Superior temporal gyrus (tissue), 1 donor: Measurements from ENCODE around the gene FIGNL1.

Experiments used
- DNase-seq: peaks from one replicate; pipeline ENCODE4 v3.0.0-alpha.2; 2016; ENCODE audit errors: extremely low spot score

Gene FIGNL1

DNA sequence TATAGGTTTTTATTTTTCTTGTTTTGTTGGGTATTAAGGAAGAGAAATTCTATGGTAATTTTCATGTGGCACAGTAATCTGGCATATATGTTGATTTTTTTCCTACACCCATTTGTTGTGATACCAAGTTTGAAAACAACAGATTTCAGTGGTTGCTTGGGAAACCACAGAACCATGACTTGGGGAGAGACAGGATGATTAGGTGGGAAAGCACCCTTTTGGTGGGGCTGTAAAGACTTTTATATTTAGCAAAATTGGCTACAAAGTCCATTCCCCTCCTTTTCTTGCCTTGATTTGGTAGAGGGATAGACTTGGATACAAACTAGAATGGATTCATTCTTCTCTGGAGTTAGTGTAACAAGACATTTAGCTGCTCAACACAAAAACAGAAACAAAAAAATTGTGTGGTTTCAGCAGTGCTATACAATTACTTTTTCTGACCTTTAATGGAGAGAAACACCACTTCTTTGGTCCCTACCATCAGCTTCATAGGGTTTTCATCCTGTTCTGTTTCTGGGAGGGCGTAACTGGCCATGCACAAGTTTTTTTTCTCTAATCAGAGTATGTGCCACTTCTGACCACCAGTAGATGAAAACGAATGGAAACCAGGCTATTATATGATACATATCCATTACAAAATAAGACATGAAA, 52.7 kb downstream of the FIGNL1 start:
- no peak for DNase-seq

DNA sequence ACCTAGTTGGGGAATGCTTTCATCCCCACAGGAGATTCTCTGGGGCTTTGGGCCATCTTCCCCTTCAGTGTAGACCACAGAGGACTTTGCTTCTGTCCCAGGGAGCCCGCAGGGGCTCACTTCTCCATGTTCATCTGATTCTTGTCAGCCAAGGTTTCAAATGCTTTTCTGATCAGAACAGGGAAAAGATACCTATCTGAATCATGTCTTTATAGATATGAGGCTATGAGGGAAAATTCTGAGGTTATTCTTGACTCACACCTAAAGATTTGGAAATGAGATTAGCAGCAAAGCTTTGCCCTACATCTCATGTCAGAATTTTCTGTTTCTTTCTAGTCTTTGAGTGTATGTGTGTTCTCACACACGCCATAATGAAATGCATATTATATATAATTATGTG, 53.3 kb downstream of the FIGNL1 start:
- no peak for DNase-seq

DNA sequence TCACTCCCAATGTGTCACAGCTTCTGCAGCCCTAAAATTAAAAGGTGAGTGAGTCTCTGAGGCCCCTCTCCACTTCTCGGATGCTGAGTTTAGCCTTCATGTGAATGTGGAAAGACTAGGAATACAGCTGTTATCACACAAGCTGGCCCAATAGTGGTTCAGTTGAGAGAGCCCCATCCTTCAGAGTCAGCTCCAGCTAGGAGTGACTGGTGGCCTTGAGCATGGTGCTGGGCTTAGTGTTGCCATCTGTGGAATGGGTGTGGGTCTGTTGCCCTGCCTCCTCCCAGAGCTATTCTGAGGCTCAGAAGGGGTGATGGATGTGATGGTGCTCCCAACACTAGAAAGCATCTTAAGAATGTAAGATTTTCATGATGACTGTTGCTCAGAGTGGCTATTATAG, 55.8 kb downstream of the FIGNL1 start:
- DNase-seq = no peak
